NCI-H1417 (cell line): ENCODE measurements around the gene SCAP.

ENCODE experiments used
- DNase-seq, 3 experiments: peaks; one replicate each; lab custom pipeline; 2025; lab: John Stamatoyannopoulos, UW

Gene SCAP

DNA sequence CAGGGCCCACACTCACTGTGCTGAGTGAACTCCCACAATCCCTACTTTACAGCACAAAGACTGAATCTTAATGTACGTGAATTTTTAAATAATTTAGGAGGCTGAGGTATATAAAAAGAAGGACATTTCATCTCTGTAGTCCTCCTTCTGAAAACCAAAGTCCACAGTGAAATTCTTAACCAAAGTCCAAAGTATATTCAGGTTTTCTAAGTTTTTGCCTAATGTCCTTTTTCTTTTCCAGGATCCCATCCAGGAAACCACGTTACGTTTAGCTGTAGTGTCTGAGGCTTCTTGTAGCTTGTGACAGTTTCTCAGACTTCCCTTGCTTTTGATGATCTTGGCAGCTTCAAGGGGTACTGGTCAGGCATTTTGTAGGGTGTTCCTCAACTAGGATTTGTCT lies 44.5 kb downstream of the SCAP start:
- no peak for DNase-seq

DNA sequence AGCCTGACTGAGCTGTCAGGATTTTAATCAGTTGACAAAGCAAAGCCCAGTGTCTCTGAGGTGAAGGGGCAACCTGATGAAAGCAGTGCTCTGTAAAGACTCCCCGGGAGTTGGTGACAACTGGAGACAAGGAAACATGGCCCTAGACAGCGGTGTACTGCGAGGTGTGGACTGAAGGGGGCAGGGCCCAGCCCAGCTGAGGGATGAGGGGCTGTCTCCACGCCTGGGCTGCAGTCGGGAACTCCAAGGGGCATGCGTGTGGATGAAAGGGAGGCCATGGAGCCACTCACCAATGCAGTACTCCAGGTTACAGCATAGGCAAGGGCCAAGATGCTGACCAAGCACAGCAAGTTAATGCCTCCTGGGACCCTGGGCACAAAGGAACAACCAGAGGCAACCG lies 45.1 kb downstream of the SCAP start:
- no peak for DNase-seq

- DNase-seq, result no peak
Measured at GRCh38 chr3:47429476-47430270, 46.1 kb downstream of the SCAP start.

- DNase-seq, result no peak
Measured at GRCh38 chr3:47428662-47429061, 47.1 kb downstream of the SCAP start.

GRCh38 chr3:47427866-47428265 lies 47.9 kb downstream of the SCAP start:
- no peak for DNase-seq

DNA sequence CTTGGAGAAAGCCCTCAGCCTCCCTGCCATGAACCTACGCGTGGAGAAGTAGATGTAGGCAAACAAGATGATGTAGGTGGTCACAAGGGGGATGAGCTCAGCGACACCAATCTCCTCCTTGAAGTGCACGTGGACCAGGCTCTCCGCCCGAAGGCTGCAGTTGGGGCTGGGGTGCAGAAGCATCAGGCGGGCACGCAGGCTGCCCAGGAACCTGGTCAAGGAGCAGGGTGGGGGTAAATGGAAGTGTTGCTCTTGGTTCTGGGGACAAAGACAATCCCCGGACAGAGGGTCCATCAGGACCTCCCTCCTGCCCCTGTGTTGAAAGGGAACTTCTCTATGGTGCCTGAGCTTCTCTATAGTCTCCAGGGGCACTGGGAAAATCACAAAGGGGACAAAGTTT lies 49.8 kb downstream of the SCAP start:
- DNase-seq, result no peak

- DNase-seq, result no peak
Measured at GRCh38 chr3:47425383-47425778, 50.4 kb downstream of the SCAP start.

GRCh38 chr3:47424434-47425382 lies 51.0 kb downstream of the SCAP start:
- DNase-seq, result no peak

DNA sequence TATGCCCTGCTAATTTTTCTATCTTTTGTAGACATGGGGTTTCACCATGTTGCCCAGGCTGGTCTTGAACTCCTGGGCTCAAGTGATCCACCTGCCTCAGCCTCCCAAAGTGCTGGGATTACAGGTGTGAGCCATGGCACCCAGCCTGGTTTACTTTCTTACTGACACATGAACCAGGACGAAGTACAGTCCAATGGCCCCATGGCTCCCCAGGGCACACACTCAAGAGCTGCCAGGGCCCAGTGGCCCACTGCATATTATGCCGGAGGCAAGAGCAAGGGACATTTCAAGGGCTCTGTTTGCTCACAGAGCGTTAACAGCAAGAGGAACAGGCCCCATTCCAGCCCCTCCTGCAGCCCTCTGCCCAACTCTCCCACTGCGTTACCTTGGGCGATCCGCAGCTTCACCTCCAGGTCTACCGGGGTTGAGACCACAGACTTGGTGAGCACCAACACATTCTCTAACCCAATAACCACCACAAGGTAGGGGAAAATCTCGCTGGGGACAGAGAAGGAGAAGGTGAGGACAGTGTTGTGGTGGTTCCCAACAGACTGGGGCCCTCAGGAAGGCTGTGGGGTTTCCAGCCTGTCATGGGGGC lies 52.1 kb downstream of the SCAP start:
- DNase-seq, result no peak

DNA sequence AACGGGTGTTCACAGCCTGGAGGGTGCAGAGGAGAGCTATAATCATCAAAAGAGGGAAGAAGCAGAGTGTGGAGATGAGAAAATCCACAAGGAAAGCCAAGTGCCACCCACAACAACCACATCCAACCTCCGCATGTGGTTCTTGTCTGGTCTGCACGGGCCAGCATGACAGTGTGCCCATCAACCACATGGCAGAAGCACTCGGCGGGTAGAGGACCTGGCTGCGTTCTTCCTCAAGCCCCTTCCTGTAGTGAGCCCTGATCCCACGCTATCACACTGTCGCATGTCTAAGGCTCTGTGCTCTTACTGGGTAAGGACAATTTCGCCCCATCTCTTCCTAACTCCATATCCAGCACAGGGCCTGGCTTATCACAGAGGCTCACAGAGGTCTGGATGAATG lies 53.0 kb downstream of the SCAP start:
- no peak for DNase-seq

DNA sequence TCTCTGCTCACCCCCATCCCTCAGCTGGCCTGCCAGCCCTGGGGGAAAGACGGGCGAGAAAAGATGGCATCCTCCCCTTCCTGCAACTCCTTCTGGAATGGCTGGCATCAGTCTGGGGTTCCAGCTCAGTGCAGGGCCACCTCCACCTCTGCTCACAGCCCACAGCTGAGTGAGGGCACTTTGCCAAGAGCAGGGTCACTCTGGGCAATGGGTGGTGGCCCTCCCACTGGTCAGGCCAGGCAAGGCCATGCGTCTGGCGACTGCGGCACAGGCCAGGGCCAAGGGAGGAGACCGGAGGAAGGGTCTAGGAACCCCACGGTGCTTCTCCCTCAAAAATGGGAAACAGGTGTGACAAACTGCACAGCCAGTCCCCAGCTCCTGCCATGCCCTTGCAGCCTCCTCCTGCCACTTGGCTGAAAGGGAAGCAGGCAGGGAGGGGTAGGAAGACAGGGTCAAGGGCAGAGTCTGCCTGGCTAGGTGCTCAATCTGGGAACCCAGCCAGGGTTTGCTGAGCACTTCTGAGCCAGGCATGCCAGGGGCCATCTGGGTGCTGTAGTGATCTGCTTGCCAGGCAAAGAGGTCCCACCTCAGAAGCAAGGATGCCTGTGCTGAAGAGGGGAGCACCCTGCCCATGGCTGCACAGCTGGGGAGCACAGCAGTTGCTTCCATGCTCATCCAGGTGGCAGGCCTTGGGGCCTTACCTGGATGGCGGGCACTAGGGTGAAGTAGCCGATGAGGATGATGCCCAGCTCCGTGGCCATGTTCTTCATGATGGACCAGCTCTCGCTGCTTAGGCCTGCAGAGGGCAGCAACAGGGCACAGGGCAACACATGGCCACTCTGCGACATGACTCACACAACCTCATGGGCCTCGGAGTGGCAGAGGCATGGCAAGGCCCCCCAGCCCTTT lies 53.7 kb downstream of the SCAP start:
- peak in 1 of 3 experiments; percentile 1 for DNase-seq

DNA sequence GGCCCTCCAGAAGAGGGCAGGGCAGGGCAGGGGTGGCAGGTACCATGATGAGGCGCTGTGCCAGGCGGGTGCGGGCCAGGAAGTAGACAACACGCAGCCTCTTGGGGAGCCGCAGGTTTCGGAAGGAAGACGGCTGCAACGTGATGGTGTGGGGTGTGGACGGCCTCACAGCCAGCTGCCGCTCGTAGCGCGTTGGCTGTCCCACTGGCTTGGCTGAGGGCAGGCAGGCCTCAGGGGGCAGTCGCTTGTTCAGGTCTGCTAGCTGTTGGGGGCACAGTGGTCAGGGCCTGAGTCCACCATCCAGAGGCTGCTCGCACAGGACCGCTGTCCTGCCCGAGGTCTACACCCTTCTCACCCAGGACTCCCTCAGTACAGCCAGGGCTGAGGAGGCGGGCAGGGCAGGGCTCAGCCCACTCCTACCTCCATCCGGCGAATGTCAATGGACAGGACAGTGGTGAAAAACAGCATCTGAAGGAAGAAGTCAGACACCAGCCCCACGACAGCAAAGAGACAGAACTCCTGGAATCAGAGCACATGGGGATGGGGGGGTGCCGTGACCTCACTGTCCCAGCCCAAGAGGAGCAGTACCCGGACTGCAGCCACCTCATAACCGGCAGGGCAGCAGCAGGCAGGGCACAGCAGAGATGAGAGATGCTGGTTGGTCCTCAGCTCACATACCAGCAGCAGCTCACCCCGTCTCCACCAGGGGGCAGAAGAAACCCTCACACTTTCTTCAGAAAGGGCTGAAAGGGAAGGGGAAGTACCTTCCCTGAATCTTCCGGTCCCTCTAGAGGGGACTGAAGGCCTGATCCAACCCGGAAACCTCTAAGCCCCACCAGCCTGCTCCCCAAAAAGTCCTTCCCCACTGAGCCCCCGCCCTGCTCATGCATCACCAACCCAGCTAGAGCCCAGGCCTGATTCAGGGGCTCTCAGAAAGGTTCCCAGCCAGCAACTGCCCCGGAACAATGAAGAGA lies 54.9 kb downstream of the SCAP start:
- peak; percentile 54 to 78 (median 54) for DNase-seq

- DNase-seq, result no peak
Measured at GRCh38 chr3:47420044-47420430, 55.7 kb downstream of the SCAP start.

DNA sequence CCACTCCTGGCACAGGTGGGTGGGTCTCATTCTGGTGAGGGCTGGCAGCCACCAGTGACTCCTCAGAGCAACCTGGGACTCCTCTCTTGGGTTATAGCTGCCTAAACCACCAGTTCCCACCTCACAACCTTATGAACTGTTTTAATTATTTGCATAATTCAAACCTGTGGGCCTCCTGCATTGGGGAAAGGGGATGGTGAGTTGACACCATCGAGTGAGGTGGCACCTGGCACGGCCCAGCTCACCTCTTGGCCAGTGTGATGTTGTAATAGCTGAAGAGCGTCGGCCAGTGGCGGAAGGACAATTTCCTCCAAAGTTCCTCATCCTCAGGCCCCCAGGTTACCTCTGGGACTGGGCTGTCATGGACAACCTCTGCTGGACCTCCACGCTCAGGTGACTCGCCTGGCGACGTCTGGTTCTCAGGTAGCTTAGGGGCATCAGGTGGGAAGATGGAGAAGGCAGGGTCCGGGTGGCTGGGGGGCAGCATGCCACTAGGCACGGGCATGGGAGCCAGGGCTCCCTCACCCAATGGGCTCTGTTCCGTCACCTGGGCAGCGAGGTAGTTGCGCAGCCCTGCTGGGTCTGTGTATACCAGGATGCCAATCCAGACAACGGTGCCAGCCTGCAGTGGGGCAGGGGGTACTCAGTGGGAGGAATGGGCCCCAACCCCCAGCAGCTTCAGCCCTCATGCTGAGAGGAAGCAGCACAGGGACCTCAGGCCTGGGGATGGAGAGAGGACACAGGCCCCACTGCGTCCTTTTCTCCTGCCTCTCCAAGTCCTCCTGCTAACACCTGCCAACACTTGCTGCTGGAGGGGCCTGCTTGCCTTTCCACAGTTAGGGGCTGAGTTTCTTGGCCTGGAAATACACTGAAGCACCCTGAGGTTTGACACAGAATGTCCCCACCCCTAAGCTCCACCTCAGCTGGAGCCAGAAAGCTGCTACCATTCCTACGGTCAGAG lies 56.4 kb downstream of the SCAP start:
- DNase-seq, result no peak

DNA sequence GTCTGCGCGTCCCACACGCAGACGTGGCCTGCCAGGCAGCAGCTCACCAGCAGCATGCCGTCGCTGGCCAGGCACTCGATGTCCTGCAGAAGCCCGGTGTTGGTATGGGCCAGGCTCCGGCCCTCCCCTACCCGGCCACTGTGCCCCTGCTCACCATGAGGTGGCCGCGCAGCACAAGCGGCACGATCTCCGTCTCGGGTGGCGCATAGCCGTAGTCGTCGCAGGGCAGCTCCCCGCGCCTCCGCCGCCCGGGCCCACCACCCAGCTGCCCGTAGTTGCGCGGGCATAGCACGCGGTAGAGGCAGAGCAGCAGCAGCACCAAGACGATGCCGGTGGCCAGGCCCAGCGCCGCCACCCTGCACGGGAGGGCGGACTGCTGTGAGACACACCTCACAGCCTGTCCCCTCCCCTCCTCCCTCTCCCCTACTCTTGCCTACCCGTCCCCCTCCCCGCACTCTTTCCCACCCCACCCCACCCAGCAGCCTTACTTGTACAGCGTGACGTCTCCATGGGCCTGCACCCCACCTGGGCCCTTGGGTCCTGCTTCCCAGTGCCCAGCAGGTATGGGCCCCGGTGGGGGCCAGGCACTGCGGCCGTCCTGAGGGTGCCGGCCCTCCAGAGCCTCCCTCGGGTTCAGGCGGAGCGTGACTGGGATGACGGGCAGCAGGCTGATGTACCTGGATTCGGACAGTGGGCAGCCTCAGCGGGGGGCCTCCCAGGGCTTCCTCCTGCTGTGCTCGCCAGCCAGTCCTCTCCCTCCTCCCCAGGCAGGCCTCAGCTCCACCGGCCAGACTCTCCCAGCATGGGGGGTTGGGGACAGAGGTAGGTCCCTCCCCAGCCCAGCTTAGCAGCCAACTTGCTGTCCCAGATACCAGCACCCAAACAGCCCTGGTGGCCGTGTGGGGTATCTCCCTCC lies 57.3 kb downstream of the SCAP start:
- no peak for DNase-seq

- DNase-seq, result peak in 1 of 3 experiments; percentile 14
Measured at GRCh38 chr3:47416041-47416440, 59.7 kb downstream of the SCAP start.

DNA sequence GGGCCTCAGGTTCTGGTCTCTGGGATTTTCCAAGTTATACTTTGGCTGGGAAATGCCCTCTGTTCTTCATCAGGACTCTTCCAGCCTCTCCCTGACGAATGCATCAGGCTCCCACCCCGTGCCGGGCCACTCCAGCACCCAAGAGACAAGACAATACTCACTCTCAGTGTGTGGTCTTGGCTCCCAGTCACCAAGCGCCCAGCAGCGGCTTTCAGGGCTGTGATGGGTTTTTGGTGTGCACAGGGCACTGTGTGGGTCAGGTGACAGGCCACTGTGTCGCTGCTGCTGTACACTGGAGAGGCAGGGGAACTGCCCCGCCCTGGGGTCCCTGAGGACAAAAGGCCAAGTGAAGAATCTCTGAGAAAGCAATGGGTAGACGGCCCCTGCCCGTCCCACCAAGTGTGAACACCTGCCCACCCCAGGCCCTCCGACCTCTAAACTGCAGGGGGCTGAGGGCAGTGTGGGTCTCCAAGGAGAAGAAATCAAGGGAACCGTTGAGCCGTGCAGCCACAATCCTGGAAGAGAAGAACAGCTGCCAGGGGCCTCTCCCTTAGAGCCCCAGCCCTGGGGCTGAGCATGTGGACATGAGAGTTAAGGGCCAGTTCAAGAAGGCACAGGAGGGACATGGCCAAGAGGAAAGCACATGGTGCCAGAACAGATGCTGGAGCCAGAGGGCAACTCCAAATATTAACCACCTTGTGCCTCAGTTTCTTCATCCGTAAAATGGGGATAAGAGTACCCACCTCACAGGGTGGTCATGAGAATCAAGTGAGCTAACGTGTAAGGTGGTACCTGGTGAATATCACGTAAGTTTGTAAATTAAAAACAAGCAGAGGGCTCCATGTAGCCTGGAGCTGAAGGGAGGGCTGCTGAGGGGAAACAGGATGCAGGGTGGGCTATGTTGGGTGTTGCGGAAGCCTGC lies 60.8 kb downstream of the SCAP start:
- DNase-seq, result no peak
